PC-3 (cell line): Measurements from ENCODE around the gene AJM1. TPM values are rescaled to one million over a fixed set of nuclear protein-coding genes. Genes with fewer than 3 reads are reported as not detected.
A peak's percentile ranks its signal among the peaks of the same experiment; 100 is the strongest.
"Not testable (repeated sequence)": the region's sequence is repeated elsewhere in the genome, so short reads cannot be mapped to it uniquely, and the experiment has no call there.

ENCODE experiments used
- ATAC-seq: fragments of 200-7000 bp; cut with Tn5 transposase; 2 replicates; pipeline ENCODE4 v1.9.1; 2020; ENCODE audit warnings: mild to moderate bottlenecking, moderate library complexity
- BruUV-seq: library from RNA; stranded (reverse); fragments of 400-500 nt; replicated peaks from 2 replicates; lab custom pipeline; 2021; lab: Mats Ljungman, UMichigan
- CTCF ChIA-PET: fragments of 300-600 bp; sonication (Branson Sonifier 250); formaldehyde crosslinking; loops from one replicate; lab custom pipeline; 2022; ENCODE audit warnings: antibody characterized with exemption; lab: Charles Lee
- POLR2A ChIA-PET: fragments of 300-600 bp; sonication (Branson Sonifier 250); formaldehyde crosslinking; loops from one replicate; lab custom pipeline; 2022; ENCODE audit warnings: antibody characterized with exemption; ENCODE audit not compliant: unreplicated experiment; lab: Charles Lee
- DNase-seq: peaks from one replicate; pipeline ENCODE4 v3.0.0-alpha.2; 2015
- H2AFZ ChIP-seq: fragments of 300-600 bp; sonication (generic); 2 replicates; pipeline ENCODE4 v1.6.0; 2016; ENCODE audit warnings: antibody characterized with exemption, low read length
- H3F3A ChIP-seq: fragments of 300-600 bp; sonication (generic); one replicate; pipeline ENCODE4 v1.6.0; 2017; ENCODE audit warnings: antibody characterized with exemption, low read length, control low read depth, mild to moderate bottlenecking; ENCODE audit not compliant: unreplicated experiment
- H3K27ac ChIP-seq: fragments of 300-600 bp; sonication (generic); 2 replicates; pipeline ENCODE4 v1.5.1; 2016; ENCODE audit warnings: mild to moderate bottlenecking, low read length
- H3K27me3 ChIP-seq: fragments of 300-600 bp; sonication (generic); 2 replicates; pipeline ENCODE4 v1.6.1; 2016; ENCODE audit warnings: low read length, mixed read lengths
- H3K36me3 ChIP-seq: fragments of 300-600 bp; sonication (generic); 2 replicates; pipeline ENCODE4 v1.6.1; 2016; ENCODE audit warnings: low read depth, mixed run types, low read length, mixed read lengths
- H3K4me1 ChIP-seq: fragments of 300-600 bp; sonication (generic); 2 replicates; pipeline ENCODE4 v1.5.1; 2016; ENCODE audit warnings: low read length; ENCODE audit not compliant: insufficient read depth
- H3K4me2 ChIP-seq: fragments of 300-600 bp; sonication (generic); 2 replicates; pipeline ENCODE4 v1.6.0; 2016; ENCODE audit warnings: low read length
- H3K4me3 ChIP-seq: fragments of 300-600 bp; sonication (generic); 2 replicates; pipeline ENCODE4 v1.5.1; 2016; ENCODE audit warnings: mild to moderate bottlenecking, low read length, mixed read lengths
- H3K79me2 ChIP-seq: fragments of 300-600 bp; sonication (generic); 2 replicates; pipeline ENCODE4 v1.6.1; 2017; ENCODE audit warnings: low read length, mixed read lengths
- H3K9ac ChIP-seq: fragments of 300-600 bp; sonication (generic); 2 replicates; pipeline ENCODE4 v1.6.0; 2016; ENCODE audit warnings: mild to moderate bottlenecking, low read length
- H3K9me2 ChIP-seq: fragments of 300-600 bp; sonication (generic); replicated peaks from 2 replicates; pipeline ENCODE4 v1.6.1; 2016; ENCODE audit warnings: mixed run types, low read length, mixed read lengths
- H3K9me3 ChIP-seq: fragments of 300-600 bp; sonication (generic); 2 replicates; pipeline ENCODE4 v1.6.1; 2016; ENCODE audit warnings: low read length, mixed read lengths
- H4K20me1 ChIP-seq: fragments of 300-600 bp; sonication (generic); 2 replicates; pipeline ENCODE4 v1.6.1; 2016; ENCODE audit warnings: low read length, mixed read lengths
- EZH2 ChIP-seq: fragments of 300-600 bp; sonication (generic); IDR thresholded peaks from one replicate; pipeline ENCODE4 v1.6.1; 2017; ENCODE audit warnings: antibody characterized with exemption, mild to moderate bottlenecking, low read length; ENCODE audit not compliant: unreplicated experiment
- EZH2phosphoT487 ChIP-seq: fragments of 300-600 bp; sonication (generic); IDR thresholded peaks from 2 replicates; pipeline ENCODE4 v1.6.1; 2018; ENCODE audit warnings: mild to moderate bottlenecking, antibody characterized with exemption, low read length, borderline replicate concordance
- intact Hi-C: fragments of 100-400 bp; cut with micrococcal nuclease; formaldehyde crosslinking; loops from 2 replicates; pipeline ENCODE4 v1.9.0; 2023
- total RNA-seq: library from RNA; depleted of rRNA; stranded (reverse); fragments of >200 nt; gene quantifications from 2 replicates; pipeline ENCODE4 v1.2.3, GENCODE V29; 2014
- TF ChIP-seq, protein P1 (sequence below): fragments of 300-600 bp; sonication (generic); conservative IDR thresholded peaks from 2 replicates; pipeline ENCODE4 v1.5.1; 2017; ENCODE audit warnings: antibody characterized with exemption, low read depth, mild to moderate bottlenecking, low read length

AJM1 gene
- total RNA-seq, 1 experiment from 2014 or later = 1.4 TPM

DNA sequence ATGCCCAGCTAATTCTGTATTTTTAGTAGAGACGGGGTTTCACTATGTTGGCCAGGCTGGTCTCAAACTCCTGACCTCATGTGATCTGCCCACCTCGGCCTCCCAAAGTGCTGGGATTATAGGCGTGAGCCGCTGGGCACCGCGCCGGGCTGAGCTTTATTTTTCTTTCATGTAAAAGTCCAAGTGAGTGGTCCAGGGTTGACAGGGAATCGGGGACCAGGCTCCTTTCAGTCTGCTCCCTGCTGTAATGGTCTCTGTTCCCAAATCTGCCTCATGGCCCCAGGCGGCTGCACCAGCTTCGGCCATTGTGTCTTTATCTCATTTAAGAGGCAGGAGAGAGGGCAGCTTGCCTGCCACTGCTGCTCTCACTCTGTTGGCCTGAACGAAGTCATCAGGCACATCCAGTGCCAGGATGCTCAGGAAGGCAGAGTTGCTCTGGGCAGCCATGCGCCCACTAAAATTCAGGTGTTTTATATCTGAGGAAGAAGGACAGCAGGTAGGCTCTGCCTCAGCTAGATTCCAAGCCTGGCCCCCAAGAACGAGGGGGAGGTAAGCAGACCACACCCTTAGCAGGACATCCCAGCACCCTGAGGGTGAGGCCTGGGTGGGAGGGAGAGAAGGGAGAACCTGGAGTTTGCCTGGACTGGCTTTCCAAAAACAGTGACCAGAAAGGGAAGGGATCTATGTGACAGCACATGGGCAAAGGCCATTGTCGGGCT, 47.8 kb upstream of the AJM1 start:
- ATAC-seq = no peak
- ChIA-PET POLR2A (no interaction called here), CTCF (no interaction called here)
- intact Hi-C loops = no loop called here
- Histone ChIP-seq H3K36me3 (peaks cover 2% of the 10 kb centered on the region; the same call in 1 of the 2 replicates), H3K79me2 (peaks cover 13% of the 10 kb centered on the region), H3K9ac (no peak overlapping the region), H4K20me1 (no peaks in the 10 kb centered on the region), H3K4me2 (no peak overlapping the region), H3K27ac (no peak overlapping the region), H3K9me2 (no peaks in the 10 kb centered on the region), H3K4me3 (no peak overlapping the region), H2AFZ (no peak overlapping the region), H3K27me3 (no peaks in the 10 kb centered on the region), H3K9me3 (no peaks in the 10 kb centered on the region), H3F3A (no peaks in the 10 kb centered on the region), H3K4me1 (peaks cover 27% of the 10 kb centered on the region)
- DNase-seq = no peak
- TF ChIP-seq, protein P1, sequence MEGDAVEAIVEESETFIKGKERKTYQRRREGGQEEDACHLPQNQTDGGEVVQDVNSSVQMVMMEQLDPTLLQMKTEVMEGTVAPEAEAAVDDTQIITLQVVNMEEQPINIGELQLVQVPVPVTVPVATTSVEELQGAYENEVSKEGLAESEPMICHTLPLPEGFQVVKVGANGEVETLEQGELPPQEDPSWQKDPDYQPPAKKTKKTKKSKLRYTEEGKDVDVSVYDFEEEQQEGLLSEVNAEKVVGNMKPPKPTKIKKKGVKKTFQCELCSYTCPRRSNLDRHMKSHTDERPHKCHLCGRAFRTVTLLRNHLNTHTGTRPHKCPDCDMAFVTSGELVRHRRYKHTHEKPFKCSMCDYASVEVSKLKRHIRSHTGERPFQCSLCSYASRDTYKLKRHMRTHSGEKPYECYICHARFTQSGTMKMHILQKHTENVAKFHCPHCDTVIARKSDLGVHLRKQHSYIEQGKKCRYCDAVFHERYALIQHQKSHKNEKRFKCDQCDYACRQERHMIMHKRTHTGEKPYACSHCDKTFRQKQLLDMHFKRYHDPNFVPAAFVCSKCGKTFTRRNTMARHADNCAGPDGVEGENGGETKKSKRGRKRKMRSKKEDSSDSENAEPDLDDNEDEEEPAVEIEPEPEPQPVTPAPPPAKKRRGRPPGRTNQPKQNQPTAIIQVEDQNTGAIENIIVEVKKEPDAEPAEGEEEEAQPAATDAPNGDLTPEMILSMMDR = no peak
- TF ChIP-seq EZH2phosphoT487 (no peak), EZH2 (no peak)
- BruUV-seq = no TSS peak

DNA sequence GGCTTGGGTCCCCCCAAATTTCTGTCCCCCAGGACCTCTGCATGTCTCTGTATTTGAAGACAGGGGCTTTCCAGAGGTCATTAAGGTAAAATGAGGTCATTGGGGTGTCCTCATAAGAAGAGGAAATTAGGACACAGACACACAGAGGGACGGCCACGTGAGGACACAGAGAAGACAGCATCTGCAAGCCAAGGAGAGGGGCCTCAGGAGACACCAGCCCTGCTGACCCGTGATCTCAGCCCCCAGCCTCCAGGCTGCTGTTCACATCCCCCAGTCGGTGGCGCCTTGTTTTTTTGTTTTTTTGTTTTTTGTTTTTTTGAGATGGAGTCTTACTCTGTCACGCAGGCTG, 47.3 kb upstream of the AJM1 start:
- no TSS peak for BruUV-seq
- Histone ChIP-seq H3K4me2 (no peak overlapping the region), H3K9me2 (no peaks in the 10 kb centered on the region), H3K4me1 (peaks cover 28% of the 10 kb centered on the region), H3F3A (no peaks in the 10 kb centered on the region), H3K9ac (no peak overlapping the region), H4K20me1 (no peaks in the 10 kb centered on the region), H3K4me3 (no peak overlapping the region), H3K9me3 (no peaks in the 10 kb centered on the region), H2AFZ (no peak overlapping the region), H3K79me2 (peaks cover 13% of the 10 kb centered on the region), H3K27ac (no peak overlapping the region), H3K27me3 (no peaks in the 10 kb centered on the region), H3K36me3 (peaks cover 2% of the 10 kb centered on the region; the same call in 1 of the 2 replicates)
- CTCF ChIA-PET = no interaction called here
- TF ChIP-seq EZH2 = no peak
- TF ChIP-seq, protein P1 = no peak
- no peak for TF ChIP-seq EZH2phosphoT487
- POLR2A ChIA-PET = no interaction called here
- no peak for DNase-seq
- ATAC-seq = no peak
- intact Hi-C loops = no loop called here

DNA sequence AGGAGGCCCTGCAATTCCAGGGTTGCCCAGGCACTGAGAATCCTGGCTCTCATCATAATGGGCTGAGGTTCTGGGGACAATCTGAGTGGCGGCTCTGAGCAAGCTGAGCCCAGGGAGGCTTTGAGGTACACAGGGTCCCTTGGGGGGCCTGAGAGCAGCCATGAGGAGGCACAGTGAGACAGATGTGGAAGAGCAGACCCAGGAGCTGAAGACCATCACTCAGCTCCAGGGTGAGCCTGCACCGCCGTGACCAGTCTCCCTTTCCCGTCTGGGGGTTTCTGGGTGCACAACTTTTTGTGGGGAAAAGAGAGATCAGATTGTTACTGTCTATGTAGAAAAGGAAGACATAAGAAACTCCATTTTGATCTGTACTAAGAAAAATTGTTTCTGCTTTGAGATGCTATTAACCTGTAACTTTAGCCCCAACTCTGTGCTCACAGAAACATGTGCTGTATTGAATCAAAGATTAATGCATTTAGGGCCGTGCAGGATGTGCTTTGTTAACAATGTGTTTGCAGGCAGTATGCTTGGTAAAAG, 46.0 kb upstream of the AJM1 start, which contains the start of gene CCDC183:
TSS of gene CCDC183 (plus strand) at position 101 of the 537 bp plus-strand sequence. CDS start at position 161, 60 bp downstream.
- H3K36me3 ChIP-seq = peaks cover 2% of the 10 kb centered on the region; the same call in 1 of the 2 replicates
- no peak within 1 kb of the TSS for H3K4me3 ChIP-seq
- H3K27me3 ChIP-seq = no peaks in the 10 kb centered on the region
- H3F3A ChIP-seq = no peaks in the 10 kb centered on the region
- peaks cover 12% of the 10 kb centered on the region for H3K79me2 ChIP-seq
- H3K9me2 ChIP-seq = no peaks in the 10 kb centered on the region
- H4K20me1 ChIP-seq = no peaks in the 10 kb centered on the region
- H3K27ac ChIP-seq = no peak within 1 kb of the TSS
- DNase-seq (no peak), ATAC-seq (no peak)
- H3K4me1 ChIP-seq = peaks cover 28% of the 10 kb centered on the region
- ChIA-PET POLR2A (interaction anchor here (0.6 kb wide), 1 partner anchor 62 kb away, joined by 3 read pairs; no protein-coding TSS in a partner anchor), CTCF (no interaction called here)
- no peak within 1 kb of the TSS for H2AFZ ChIP-seq
- BruUV-seq = no TSS peak
- H3K9me3 ChIP-seq = no peaks in the 10 kb centered on the region
- no peak within 1 kb of the TSS for H3K4me2 ChIP-seq
- TF ChIP-seq EZH2phosphoT487 (no peak), EZH2 (no peak)
- TF ChIP-seq, protein P1 = no peak
- intact Hi-C loops = no loop called here
- H3K9ac ChIP-seq = no peak within 1 kb of the TSS

DNA sequence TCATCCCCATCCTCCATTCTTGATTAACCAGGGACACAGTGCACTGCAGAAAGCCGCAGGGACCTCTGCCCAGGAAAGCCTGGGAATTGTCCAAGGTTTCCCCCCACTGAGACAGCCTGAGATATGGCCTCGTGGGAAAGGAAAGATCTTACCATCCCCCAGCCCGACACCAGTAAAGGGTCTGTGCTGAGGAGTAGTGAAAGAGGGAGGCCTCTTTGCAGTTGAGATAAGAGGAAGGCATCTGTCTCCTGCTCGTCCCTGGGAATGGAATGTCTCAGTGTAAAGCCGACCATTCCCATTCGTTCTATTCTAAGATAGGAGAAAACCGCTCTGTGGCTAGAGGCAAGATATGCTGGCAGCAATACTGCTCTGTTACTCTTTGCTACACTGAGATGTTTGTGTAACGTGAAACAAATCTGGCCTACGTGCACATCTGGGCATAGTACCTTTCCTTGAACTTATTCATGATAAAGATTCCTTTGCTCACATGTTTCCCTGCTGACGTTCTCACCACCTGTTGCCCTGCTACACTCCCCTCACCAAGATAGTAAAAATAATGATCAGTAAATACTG, 45.4 kb upstream of the AJM1 start:
- intact Hi-C loops = not testable (repeated sequence)

More for the DNA sequence above, 45.4 kb upstream of the AJM1 start:
- peaks cover 26% of the 10 kb centered on the region for H3K4me1 ChIP-seq
- H3K9me3 ChIP-seq, H4K20me1 ChIP-seq, H3K9me2 ChIP-seq, H3K79me2 ChIP-seq, H3F3A ChIP-seq, H3K27me3 ChIP-seq, H2AFZ ChIP-seq, H3K9ac ChIP-seq, H3K4me3 ChIP-seq, H3K27ac ChIP-seq, BruUV-seq, ATAC-seq, CTCF ChIA-PET, H3K4me2 ChIP-seq, H3K36me3 ChIP-seq: not testable (repeated sequence)
- POLR2A ChIA-PET = interaction anchor here (0.6 kb wide), 1 partner anchor 61 kb away, joined by 3 read pairs; no protein-coding TSS in a partner anchor
- DNase-seq = peak; percentile 23
